Cardiac fibroblast (primary cell): ENCODE measurements around the gene RAB30.
A peak's percentile ranks its signal among the peaks of the same experiment; 100 is the strongest.

Experiments
- DNase-seq, 2 donors: peaks; one replicate each; pipeline versions ENCODE4 v3.0.0 to v3.0.0-alpha.2; 2010; ENCODE audit warnings: low read depth in 2 of 2
- H3K4me3 ChIP-seq, 2 donors: replicated peaks in 1 of 2; 1 replicate in 1 of 2; 2 replicates in 1 of 2; pipeline ENCODE4 v1.5.1; 2011; ENCODE audit warnings: low read depth in 2 of 2, low read length in 2 of 2, mild to moderate bottlenecking in 2 of 2, moderate library complexity in 1 of 2
- CTCF ChIP-seq: IDR thresholded peaks from one replicate; pipeline ENCODE4 v1.5.1; 2011; ENCODE audit warnings: low read depth, mild to moderate bottlenecking, low read length, inconsistent platforms

Gene RAB30

DNA sequence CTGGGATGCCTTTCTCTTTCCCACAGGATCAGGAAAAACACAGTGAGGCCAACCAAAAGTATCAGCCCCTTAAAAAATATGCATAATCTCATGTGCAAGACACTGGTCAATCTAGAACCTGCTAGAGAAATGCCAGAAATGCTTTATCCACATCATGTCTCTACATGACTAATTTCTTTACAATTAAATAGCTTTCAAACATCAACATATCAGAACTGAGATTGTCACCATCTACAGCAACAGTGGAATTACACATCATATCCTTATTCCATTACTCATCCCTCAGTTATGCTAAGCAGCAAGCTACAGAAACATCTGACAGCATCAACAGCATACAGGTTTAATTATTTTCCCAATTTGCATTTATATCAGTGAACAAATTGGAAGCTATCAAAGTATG lies 91.4 kb downstream of the RAB30 start:
- no peak overlapping the region for H3K4me3 ChIP-seq
- DNase-seq = peak; percentile 63 to 90
- TF ChIP-seq CTCF = no peak

GRCh38 chr11:82979824-82980223 lies 91.9 kb downstream of the RAB30 start:
- no peak for TF ChIP-seq CTCF
- no peak for DNase-seq
- H3K4me3 ChIP-seq = no peak overlapping the region

DNA sequence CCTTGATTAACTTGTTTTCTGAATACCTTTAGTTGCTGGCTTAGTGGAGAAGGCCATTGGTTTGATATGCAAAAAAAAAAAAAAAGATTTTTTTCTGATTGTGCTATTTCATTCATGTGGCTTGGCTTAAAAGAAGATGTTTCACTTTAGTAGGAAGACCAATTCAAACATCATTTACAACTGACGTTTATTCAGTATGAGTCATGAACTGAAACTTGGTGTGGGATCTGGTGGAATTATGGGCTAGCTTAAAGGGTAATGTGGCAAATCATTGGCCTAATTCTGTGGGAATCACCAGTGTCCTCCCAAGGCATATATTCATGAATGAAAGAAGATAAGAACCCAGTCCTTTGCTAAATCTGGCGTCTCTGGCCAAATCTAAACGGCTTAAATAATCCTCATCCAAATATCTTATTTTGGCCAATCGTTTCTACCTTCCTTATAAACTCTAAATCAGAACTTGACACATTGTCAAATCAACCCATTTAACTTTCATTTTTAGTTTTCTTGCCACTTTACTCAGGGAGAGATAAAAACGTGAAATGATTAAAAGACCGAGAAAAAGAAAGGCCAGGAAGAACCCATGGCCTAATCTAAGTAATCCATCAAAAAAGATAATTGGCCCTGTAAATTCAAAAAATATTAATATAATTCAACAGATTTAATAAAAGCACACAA lies 93.1 kb downstream of the RAB30 start:
- no peak for TF ChIP-seq CTCF
- no peak overlapping the region for H3K4me3 ChIP-seq
- DNase-seq = peak; percentile 41 to 76

DNA sequence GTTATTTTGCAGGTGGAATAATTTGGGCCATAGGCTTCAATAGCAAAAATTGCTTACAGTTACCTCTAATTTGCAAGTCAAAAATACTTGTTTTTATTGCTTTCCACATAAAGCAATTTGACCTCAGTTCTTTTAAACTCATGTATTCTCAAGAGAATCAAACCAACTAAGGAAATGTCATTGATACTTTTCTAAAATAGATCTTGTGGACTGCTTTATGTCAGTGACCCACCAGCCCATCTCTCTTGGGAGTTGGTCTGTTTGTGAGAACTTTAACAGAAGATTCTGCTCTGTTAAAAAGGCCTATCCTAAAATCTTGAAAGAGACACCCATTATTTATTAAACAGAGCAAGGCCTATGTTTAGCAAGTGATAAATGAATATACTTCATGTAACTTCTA lies 94.9 kb downstream of the RAB30 start:
- no peak for TF ChIP-seq CTCF
- no peak overlapping the region for H3K4me3 ChIP-seq
- DNase-seq = no peak

- no peak for DNase-seq
- no peak for TF ChIP-seq CTCF
Measured at GRCh38 chr11:82975882-82976281, 95.8 kb downstream of the RAB30 start.

DNA sequence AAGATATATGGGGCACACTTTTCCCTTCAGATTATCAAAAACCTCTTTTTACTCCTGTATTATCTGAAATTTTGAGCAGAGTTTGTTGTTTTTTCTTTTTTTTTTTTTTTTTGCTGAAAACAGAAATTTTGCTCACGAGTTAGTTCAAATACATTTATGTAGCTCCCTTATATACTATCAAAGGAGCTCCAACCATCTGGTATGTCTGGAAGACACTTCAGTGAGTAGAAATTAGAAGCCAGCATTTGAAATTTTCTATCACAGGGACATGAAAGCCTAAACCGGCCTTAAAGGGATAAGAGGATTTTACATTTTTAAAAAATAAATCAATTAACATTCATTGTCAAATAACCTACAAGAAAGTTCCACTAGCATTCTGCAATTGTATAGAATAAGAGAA lies 96.8 kb downstream of the RAB30 start:
- no peak for DNase-seq
- TF ChIP-seq CTCF = no peak
- H3K4me3 ChIP-seq = no peak overlapping the region

More at GRCh38 chr11:82975882-82976281, 95.8 kb downstream of the RAB30 start:
- no peak overlapping the region for H3K4me3 ChIP-seq

DNA sequence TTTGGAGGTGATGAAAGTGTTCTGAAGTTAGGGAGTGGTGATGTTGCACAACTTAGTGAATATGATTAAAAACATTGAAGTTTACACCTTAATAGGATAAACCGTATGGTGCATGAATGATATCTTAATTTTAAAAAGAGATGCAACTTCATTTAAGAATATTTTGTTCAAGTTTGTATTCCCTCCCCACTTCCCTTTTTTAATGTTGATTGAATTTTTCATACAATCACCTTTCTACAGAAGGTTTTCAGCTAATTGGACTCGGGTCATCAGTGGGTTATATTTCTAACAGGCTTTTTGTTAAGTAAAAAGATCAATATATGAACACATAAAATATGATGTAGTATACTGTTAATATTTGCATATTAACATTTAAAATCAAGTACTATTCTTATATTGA lies 97.6 kb downstream of the RAB30 start:
- H3K4me3 ChIP-seq = no peak overlapping the region
- no peak for TF ChIP-seq CTCF
- no peak for DNase-seq
